Kidney (tissue), 14 donors: ENCODE data around the gene UBAP1L. TPM values are rescaled to one million over a fixed set of nuclear protein-coding genes. Genes with fewer than 3 reads are reported as not detected.
"Not testable (repeated sequence)": the region's sequence is repeated elsewhere in the genome, so short reads cannot be mapped to it uniquely, and the experiment has no call there.

Experiments used
- DNase-seq, 5 donors: peaks; one replicate each; pipeline ENCODE4 v3.0.0-alpha.2; 2013 to 2020
- FAIRE-seq: peaks from 2 replicates; lab custom pipeline; 2012; peaks lifted over from hg19 to GRCh38; lab: Jason Lieb, UNC
- H3K27ac ChIP-seq, 2 donors: one replicate each; pipeline ENCODE4 v1.7.0; 2013; ENCODE audit warnings: low read depth in 2 of 2, low read length in 2 of 2, inconsistent platforms in 1 of 2
- H3K27me3 ChIP-seq: one replicate; pipeline ENCODE4 v1.7.1; 2013; ENCODE audit warnings: low read length, inconsistent platforms; ENCODE audit not compliant: control insufficient read depth, insufficient read depth
- H3K36me3 ChIP-seq, 3 donors: one replicate each; pipeline versions ENCODE4 v1.7.0 to v1.7.1; 2013; ENCODE audit warnings: low read length in 3 of 3, control low read depth in 1 of 3, inconsistent platforms in 1 of 3; ENCODE audit not compliant: insufficient read depth in 3 of 3, control insufficient read depth in 2 of 3
- H3K4me1 ChIP-seq, 3 donors: one replicate each; pipeline versions ENCODE4 v1.7.0 to v1.7.1; 2013; ENCODE audit warnings: low read length in 3 of 3, inconsistent platforms in 1 of 3, low read depth in 1 of 3; ENCODE audit not compliant: control insufficient read depth in 2 of 3, insufficient read depth in 2 of 3
- H3K4me3 ChIP-seq, 3 donors: one replicate each; pipeline versions ENCODE4 v1.7.0 to v1.8.1; 2013; ENCODE audit warnings: low read length in 3 of 3, control low read depth in 1 of 3, inconsistent platforms in 1 of 3
- H3K9ac ChIP-seq, 3 donors: one replicate each; pipeline versions ENCODE4 v1.7.0 to v1.7.1; 2013; ENCODE audit warnings: low read length in 3 of 3, control low read depth in 1 of 3, inconsistent platforms in 1 of 3
- H3K9me3 ChIP-seq, 3 donors: one replicate each; pipeline versions ENCODE4 v1.7.0 to v1.7.1; 2013; ENCODE audit warnings: low read length in 3 of 3, control low read depth in 1 of 3, inconsistent platforms in 1 of 3; ENCODE audit not compliant: control insufficient read depth in 2 of 3, insufficient read depth in 1 of 3
- CTCF ChIP-seq: IDR thresholded peaks from 3 replicates; pipeline ENCODE4 v1.5.1; 2012; ENCODE audit warnings: mild to moderate bottlenecking, moderate library complexity, borderline replicate concordance; ENCODE audit not compliant: insufficient read depth; ENCODE audit errors: extremely low read depth
- intact Hi-C: fragments of 100-400 bp; cut with DNase I; formaldehyde crosslinking; loops from one replicate; pipeline ENCODE4 v1.11.1; 2022
- polyA plus RNA-seq: library from polyadenylated mRNA; stranded (reverse); fragments of 350-450 nt; fragmentation: Illumina TruSeq; extraction: RNeasy Lipid Tissue Mini Kit (QIAGEN cat#74804); gene quantifications from one replicate; pipeline ENCODE4 v1.2.3, GENCODE V29; 2014; ENCODE audit warnings: low read depth, low replicate concordance; ENCODE audit not compliant: insufficient read depth
- total RNA-seq: library from RNA; stranded (reverse); fragmentation: NEBNext Ultra II Directional; extraction: Animal tissue kit (Norgen Biotek cat#: 25700); gene quantifications from one replicate; pipeline ENCODE4 v1.2.1, GENCODE V29; 2021
- donor health status: control.
- donor health status: control.
- donor health status: control.
- donor health status: control.
- donor health status: control.
- donor health status: DM: yes; HTN: yes; CAD: no.
- donor health status: Normal renal cell carcinoma (clear cell type).

Gene UBAP1L
- total and polyA plus RNA-seq, 2 donors from 2014 or later: 2.1 to 5.4 TPM

GRCh38 chr15:65076486-65077290, 38.3 kb downstream of the UBAP1L start, which contains the start of gene KBTBD13:
Gene KBTBD13 (plus strand): TSS chr15:65076746. CDS start chr15:65076816, 70 bp downstream.
- no peak for TF ChIP-seq CTCF
- FAIRE-seq (no peak), DNase-seq (no peak)
- no peak within 1 kb of the TSS for H3K27ac ChIP-seq
- H3K9ac ChIP-seq: no peak within 1 kb of the TSS
- no peaks in the 10 kb centered on the region for H3K9me3 ChIP-seq
- no peaks in the 10 kb centered on the region for H3K27me3 ChIP-seq
- no peaks in the 10 kb centered on the region for H3K36me3 ChIP-seq
- intact Hi-C loops: no loop called here
- H3K4me1 ChIP-seq: peaks cover 0 to 5% (median 0%) of the 10 kb centered on the region in 3 donors
- no peak within 1 kb of the TSS for H3K4me3 ChIP-seq

GRCh38 chr15:65075607-65076395, 39.2 kb downstream of the UBAP1L start:
- H3K27me3 ChIP-seq, H3K4me3 ChIP-seq, H3K9me3 ChIP-seq, FAIRE-seq, H3K36me3 ChIP-seq, DNase-seq, H3K27ac ChIP-seq, intact Hi-C loops, H3K4me1 ChIP-seq, H3K9ac ChIP-seq: not testable (repeated sequence)

- H3K9me3 ChIP-seq, H3K36me3 ChIP-seq, H3K4me1 ChIP-seq, intact Hi-C loops, FAIRE-seq, H3K4me3 ChIP-seq, H3K27me3 ChIP-seq, H3K27ac ChIP-seq, H3K9ac ChIP-seq, DNase-seq: not testable (repeated sequence)
Measured at GRCh38 chr15:65074946-65075345, 40.1 kb downstream of the UBAP1L start.

- FAIRE-seq: no peak
- no peak for DNase-seq
- H3K4me3 ChIP-seq: no peak overlapping the region
- H3K9ac ChIP-seq: no peak overlapping the region
- no peak for TF ChIP-seq CTCF
- no peaks in the 10 kb centered on the region for H3K9me3 ChIP-seq
- H3K27me3 ChIP-seq: no peaks in the 10 kb centered on the region
- no peaks in the 10 kb centered on the region for H3K36me3 ChIP-seq
- intact Hi-C loops: no loop called here
- H3K4me1 ChIP-seq: peaks cover 0 to 7% (median 3%) of the 10 kb centered on the region in 3 donors
- H3K27ac ChIP-seq: no peak overlapping the region
Measured at GRCh38 chr15:65072617-65073016, 42.4 kb downstream of the UBAP1L start.
